Measurements from ENCODE around the gene GATD1.

GRCh38 chr11:742156-742546, 35.1 kb downstream of the GATD1 start:
- no peak for TF ChIP-seq SMC3 (IDR thresholded peaks at IDR 0.05)
- TF ChIP-seq CEBPB (IDR thresholded peaks at IDR 0.05), result no peak
- TF ChIP-seq JUN (IDR thresholded peaks at IDR 0.05), result no peak
- no peak for TF ChIP-seq RCOR1 (IDR thresholded peaks at IDR 0.05; ENCODE audit: low read depth, low read length)
- no peak for TF ChIP-seq BCL3 (IDR thresholded peaks at IDR 0.05)
- TF ChIP-seq CTCF (IDR thresholded peaks at IDR 0.05), result no peak
- no peak for TF ChIP-seq JUNB (IDR thresholded peaks at IDR 0.05)
- no peak for TF ChIP-seq POLR2A (IDR thresholded peaks at IDR 0.05; ENCODE audit: low read length)
- no peak for TF ChIP-seq GATA3 (IDR thresholded peaks at IDR 0.05; ENCODE audit: borderline replicate concordance)
- no peak for TF ChIP-seq REST (IDR thresholded peaks at IDR 0.05)
- TF ChIP-seq CBX2 (IDR thresholded peaks at IDR 0.05; ENCODE audit: borderline replicate concordance, low read depth), result no peak
- TF ChIP-seq ESRRA (IDR thresholded peaks at IDR 0.05; ENCODE audit: borderline replicate concordance, low read length), result no peak
- no peak for TF ChIP-seq CBX8 (IDR thresholded peaks at IDR 0.05)
- TF ChIP-seq MAZ (IDR thresholded peaks at IDR 0.05; ENCODE audit: borderline replicate concordance, low read depth, low read length), result no peak

Data from A549 (cell line).